Liver (tissue), 9 donors: ENCODE data around the gene TAF1C. TPM values are rescaled to one million over a fixed set of nuclear protein-coding genes. Genes with fewer than 3 reads are reported as not detected.

Experiments used
- DNase-seq: peaks from one replicate; pipeline ENCODE4 v3.0.0-alpha.2; 2017; ENCODE audit warnings: low spot score
- H3K27ac ChIP-seq, 2 donors: one replicate each; pipeline ENCODE4 v1.7.0; 2013; ENCODE audit warnings: inconsistent platforms in 2 of 2, low read length in 2 of 2, control low read depth in 1 of 2, low read depth in 1 of 2, mild to moderate bottlenecking in 1 of 2
- H3K27me3 ChIP-seq, 4 donors: one replicate each; pipeline versions ENCODE4 v1.6.1 to v1.7.0; 2013; ENCODE audit warnings: low read length in 3 of 4, inconsistent platforms in 1 of 4, mild to moderate bottlenecking in 1 of 4, moderate library complexity in 1 of 4; ENCODE audit not compliant: control insufficient read depth in 4 of 4, insufficient read depth in 4 of 4
- H3K36me3 ChIP-seq, 4 donors: one replicate each; pipeline versions ENCODE4 v1.6.1 to v1.7.0; 2013; ENCODE audit warnings: low read length in 3 of 4, mild to moderate bottlenecking in 3 of 4, low read depth in 1 of 4, moderate library complexity in 1 of 4; ENCODE audit not compliant: control insufficient read depth in 4 of 4, insufficient read depth in 3 of 4
- H3K4me1 ChIP-seq, 4 donors: one replicate each; pipeline versions ENCODE4 v1.6.1 to v1.7.0; 2013; ENCODE audit warnings: low read length in 3 of 4, mild to moderate bottlenecking in 3 of 4, moderate library complexity in 1 of 4; ENCODE audit not compliant: control insufficient read depth in 4 of 4, insufficient read depth in 4 of 4
- H3K4me3 ChIP-seq, 3 donors: one replicate each; pipeline versions ENCODE4 v1.6.1 to v1.7.0; 2013; ENCODE audit warnings: low read length in 3 of 3, control low read depth in 1 of 3, low read depth in 1 of 3, mild to moderate bottlenecking in 1 of 3
- H3K9ac ChIP-seq, 2 donors: one replicate each; pipeline ENCODE4 v1.7.0; 2013; ENCODE audit warnings: low read length in 2 of 2, mild to moderate bottlenecking in 2 of 2, moderate library complexity in 2 of 2, control low read depth in 1 of 2, low read depth in 1 of 2
- H3K9me3 ChIP-seq, 4 donors: one replicate each; pipeline versions ENCODE4 v1.6.1 to v1.7.0; 2013; ENCODE audit warnings: low read length in 3 of 4; ENCODE audit not compliant: control insufficient read depth in 4 of 4
- ATF3 ChIP-seq: IDR thresholded peaks from 2 replicates; pipeline ENCODE4 v1.6.1; 2016; ENCODE audit warnings: antibody characterized with exemption
- CTCF ChIP-seq: fragments of 150-350 bp; IDR thresholded peaks from 2 replicates; pipeline ENCODE4 v1.5.1; 2017; ENCODE audit warnings: improper control_type of control experiment, low read depth, low read length; ENCODE audit not compliant: missing input control
- EGR1 ChIP-seq, 2 donors: IDR thresholded peaks; 2 replicates each; pipeline ENCODE4 v1.6.1; 2016 to 2018; ENCODE audit warnings: antibody characterized with exemption in 2 of 2, low read depth in 2 of 2
- FOXA1 ChIP-seq: IDR thresholded peaks from 2 replicates; pipeline ENCODE4 v1.6.1; 2016; ENCODE audit warnings: antibody characterized with exemption
- FOXA2 ChIP-seq: IDR thresholded peaks from 2 replicates; pipeline ENCODE4 v1.6.1; 2016; ENCODE audit warnings: antibody characterized with exemption
- HNF4A ChIP-seq, 2 donors: conservative IDR thresholded peaks; 2 replicates each; pipeline ENCODE4 v1.6.1; 2016; ENCODE audit warnings: antibody characterized with exemption in 2 of 2, mild to moderate bottlenecking in 2 of 2
- HNF4G ChIP-seq: IDR thresholded peaks from 2 replicates; pipeline ENCODE4 v1.6.1; 2016; ENCODE audit warnings: antibody characterized with exemption
- NR2F2 ChIP-seq: IDR thresholded peaks from 2 replicates; pipeline ENCODE4 v1.6.1; 2016; ENCODE audit warnings: antibody characterized with exemption
- RXRA ChIP-seq, 2 donors: IDR thresholded peaks; 2 replicates each; pipeline ENCODE4 v1.6.1; 2017 to 2018; ENCODE audit warnings: antibody characterized with exemption in 2 of 2, mild to moderate bottlenecking in 1 of 2
- SP1 ChIP-seq: IDR thresholded peaks from 2 replicates; pipeline ENCODE4 v1.6.1; 2018; ENCODE audit warnings: antibody characterized with exemption, mild to moderate bottlenecking
- TAF1 ChIP-seq: conservative IDR thresholded peaks from 2 replicates; pipeline ENCODE4 v1.6.1; 2016; ENCODE audit warnings: antibody characterized with exemption, mild to moderate bottlenecking
- YY1 ChIP-seq: IDR thresholded peaks from 2 replicates; pipeline ENCODE4 v1.6.1; 2016; ENCODE audit warnings: antibody characterized with exemption, mild to moderate bottlenecking
- WGBS: extraction: QIAGEN DNeasy Blood & Tissue Kit; methylation state at CpG from one replicate; pipeline ENCODE4 v1.1.7; 2013; 5-methylcytosine and 5-hydroxymethylcytosine counted together
- polyA plus RNA-seq, 2 donors: library from polyadenylated mRNA; stranded (reverse) in 1 of 2; unstranded in 1 of 2; fragments of 200-250 nt in 1 of 2; fragments of >200 nt in 1 of 2; fragmentation: Nextera tagmentation in 1 of 2; extraction: Ambion mirVana in 1 of 2; gene quantifications; one replicate each; pipeline versions ENCODE4 v1.2.1 to v1.2.3, GENCODE V29; 2013 to 2015
- total RNA-seq, 2 donors: library from RNA; depleted of rRNA; stranded (reverse); fragments of >200 nt; gene quantifications; one replicate each; pipeline ENCODE4 v1.2.3, GENCODE V29; 2014
- TF ChIP-seq, protein P1 (sequence below): IDR thresholded peaks from 2 replicates; pipeline ENCODE4 v1.6.1; 2016; ENCODE audit warnings: antibody characterized with exemption
- TF ChIP-seq, protein P2 (sequence below): IDR thresholded peaks from 2 replicates; pipeline ENCODE4 v1.6.1; 2016; ENCODE audit warnings: antibody characterized with exemption, mild to moderate bottlenecking
- donor health status: healthy.
- donor health status: healthy.
- donor health status: healthy.
- donor health status: healthy.
- donor health status: healthy.

The TAF1C gene
- total and polyA plus RNA-seq, 4 donors: 10.2 to 34.5 (median 11.3) TPM

GRCh38 chr16:84144209-84144858 is 42.5 kb downstream of the TAF1C start:
- Histone ChIP-seq H3K9ac (no peak overlapping the region), H3K27me3 (no peaks in the 10 kb centered on the region), H3K9me3 (no peaks in the 10 kb centered on the region), H3K4me1 (peaks cover 3 to 9% (median 8%) of the 10 kb centered on the region in 4 donors), H3K36me3 (no peaks in the 10 kb centered on the region), H3K4me3 (peak overlapping the region; percentile 54 to 92 (median 86)), H3K27ac (peak overlapping the region in 1 of 2 donors; percentile 54)
- 2% methylated on average over 39 of the region's 39 CpGs for WGBS
- no peak for TF ChIP-seq HNF4A (conservative IDR thresholded peaks at IDR 0.05)
- TF ChIP-seq SP1: no peak
- no peak for TF ChIP-seq ATF3
- TF ChIP-seq NR2F2: no peak
- TF ChIP-seq, protein P1, sequence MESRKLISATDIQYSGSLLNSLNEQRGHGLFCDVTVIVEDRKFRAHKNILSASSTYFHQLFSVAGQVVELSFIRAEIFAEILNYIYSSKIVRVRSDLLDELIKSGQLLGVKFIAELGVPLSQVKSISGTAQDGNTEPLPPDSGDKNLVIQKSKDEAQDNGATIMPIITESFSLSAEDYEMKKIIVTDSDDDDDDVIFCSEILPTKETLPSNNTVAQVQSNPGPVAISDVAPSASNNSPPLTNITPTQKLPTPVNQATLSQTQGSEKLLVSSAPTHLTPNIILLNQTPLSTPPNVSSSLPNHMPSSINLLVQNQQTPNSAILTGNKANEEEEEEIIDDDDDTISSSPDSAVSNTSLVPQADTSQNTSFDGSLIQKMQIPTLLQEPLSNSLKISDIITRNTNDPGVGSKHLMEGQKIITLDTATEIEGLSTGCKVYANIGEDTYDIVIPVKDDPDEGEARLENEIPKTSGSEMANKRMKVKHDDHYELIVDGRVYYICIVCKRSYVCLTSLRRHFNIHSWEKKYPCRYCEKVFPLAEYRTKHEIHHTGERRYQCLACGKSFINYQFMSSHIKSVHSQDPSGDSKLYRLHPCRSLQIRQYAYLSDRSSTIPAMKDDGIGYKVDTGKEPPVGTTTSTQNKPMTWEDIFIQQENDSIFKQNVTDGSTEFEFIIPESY: no peak
- no peak for TF ChIP-seq CTCF
- no peak for TF ChIP-seq EGR1 (IDR thresholded peaks at IDR 0.05; ENCODE audit: low read depth in 2 of 2)
- TF ChIP-seq, protein P2, sequence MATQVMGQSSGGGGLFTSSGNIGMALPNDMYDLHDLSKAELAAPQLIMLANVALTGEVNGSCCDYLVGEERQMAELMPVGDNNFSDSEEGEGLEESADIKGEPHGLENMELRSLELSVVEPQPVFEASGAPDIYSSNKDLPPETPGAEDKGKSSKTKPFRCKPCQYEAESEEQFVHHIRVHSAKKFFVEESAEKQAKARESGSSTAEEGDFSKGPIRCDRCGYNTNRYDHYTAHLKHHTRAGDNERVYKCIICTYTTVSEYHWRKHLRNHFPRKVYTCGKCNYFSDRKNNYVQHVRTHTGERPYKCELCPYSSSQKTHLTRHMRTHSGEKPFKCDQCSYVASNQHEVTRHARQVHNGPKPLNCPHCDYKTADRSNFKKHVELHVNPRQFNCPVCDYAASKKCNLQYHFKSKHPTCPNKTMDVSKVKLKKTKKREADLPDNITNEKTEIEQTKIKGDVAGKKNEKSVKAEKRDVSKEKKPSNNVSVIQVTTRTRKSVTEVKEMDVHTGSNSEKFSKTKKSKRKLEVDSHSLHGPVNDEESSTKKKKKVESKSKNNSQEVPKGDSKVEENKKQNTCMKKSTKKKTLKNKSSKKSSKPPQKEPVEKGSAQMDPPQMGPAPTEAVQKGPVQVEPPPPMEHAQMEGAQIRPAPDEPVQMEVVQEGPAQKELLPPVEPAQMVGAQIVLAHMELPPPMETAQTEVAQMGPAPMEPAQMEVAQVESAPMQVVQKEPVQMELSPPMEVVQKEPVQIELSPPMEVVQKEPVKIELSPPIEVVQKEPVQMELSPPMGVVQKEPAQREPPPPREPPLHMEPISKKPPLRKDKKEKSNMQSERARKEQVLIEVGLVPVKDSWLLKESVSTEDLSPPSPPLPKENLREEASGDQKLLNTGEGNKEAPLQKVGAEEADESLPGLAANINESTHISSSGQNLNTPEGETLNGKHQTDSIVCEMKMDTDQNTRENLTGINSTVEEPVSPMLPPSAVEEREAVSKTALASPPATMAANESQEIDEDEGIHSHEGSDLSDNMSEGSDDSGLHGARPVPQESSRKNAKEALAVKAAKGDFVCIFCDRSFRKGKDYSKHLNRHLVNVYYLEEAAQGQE: no peak
- no peak for TF ChIP-seq FOXA1
- peak; percentile 40 for DNase-seq

DNA sequence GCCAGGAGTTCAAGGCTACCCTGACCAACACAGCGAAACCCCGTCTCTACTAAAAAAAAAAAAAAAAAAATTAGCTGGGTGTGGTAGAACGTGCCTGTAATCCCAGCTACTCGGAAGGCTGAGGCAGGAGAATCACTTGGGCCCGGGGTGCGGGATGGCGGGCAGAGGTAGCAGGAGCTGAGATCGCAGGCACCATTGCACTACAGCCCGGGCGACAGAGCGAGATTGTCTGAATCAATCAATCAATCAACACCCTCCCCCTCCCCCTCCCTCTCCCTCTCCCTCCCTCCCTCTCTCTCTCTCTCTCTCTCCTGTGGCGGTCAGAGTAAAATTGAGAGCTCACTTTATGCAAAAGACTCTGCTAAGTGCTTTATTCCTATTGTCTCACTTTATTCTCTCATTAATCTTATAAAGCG is 43.1 kb downstream of the TAF1C start:
- TF ChIP-seq YY1 (no peak), SP1 (no peak), ATF3 (no peak), HNF4G (no peak), RXRA (IDR thresholded peaks at IDR 0.05) (no peak), FOXA2 (no peak), HNF4A (conservative IDR thresholded peaks at IDR 0.05) (no peak), TAF1 (no peak)
- TF ChIP-seq, protein P1: no peak
- no peak overlapping the region for H3K9ac ChIP-seq
- H3K4me1 ChIP-seq: peaks cover 3 to 9% (median 8%) of the 10 kb centered on the region in 4 donors
- no peaks in the 10 kb centered on the region for H3K9me3 ChIP-seq
- no peak for DNase-seq
- no peak overlapping the region for H3K27ac ChIP-seq
- peak overlapping the region; percentile 49 to 92 (median 86) for H3K4me3 ChIP-seq
- no peaks in the 10 kb centered on the region for H3K27me3 ChIP-seq
- no peaks in the 10 kb centered on the region for H3K36me3 ChIP-seq
- 36% methylated on average over 13 of the region's 13 CpGs for WGBS
